Lower leg skin (tissue), 4 donors: Measurements from ENCODE around the gene OLA1. TPM values are rescaled to one million over a fixed set of nuclear protein-coding genes. Genes with fewer than 3 reads are reported as not detected.

Experiments
- DNase-seq, 2 donors: peaks; one replicate each; pipeline ENCODE4 v3.0.0-alpha.2; 2019; ENCODE audit warnings: low spot score in 2 of 2
- H3K4me3 ChIP-seq: fragments of 200-600 bp; sonication (generic); 2 replicates; pipeline ENCODE4 v1.5.1; 2017; ENCODE audit warnings: mild to moderate bottlenecking, low read depth; ENCODE audit not compliant: poor library complexity, severe bottlenecking
- CTCF ChIP-seq, 3 donors: fragments of 450-650 bp; IDR thresholded peaks; one replicate each; pipeline ENCODE4 v1.5.1; 2016; ENCODE audit warnings: antibody characterized with exemption in 3 of 3, mild to moderate bottlenecking in 3 of 3, moderate library complexity in 2 of 3
- POLR2A ChIP-seq, 2 donors: fragments of 450-650 bp; IDR thresholded peaks; one replicate each; pipeline ENCODE4 v1.6.1; 2016 to 2017; ENCODE audit warnings: antibody characterized with exemption in 2 of 2, mild to moderate bottlenecking in 1 of 2, moderate library complexity in 1 of 2
- WGBS, 2 donors: methylation state at CpG; one replicate each; pipeline ENCODE4 v1.1.5; 2018; 5-methylcytosine and 5-hydroxymethylcytosine counted together
- intact Hi-C: fragments of 100-400 bp; cut with DNase I; formaldehyde crosslinking; loops from one replicate; pipeline ENCODE4 v1.15.0; 2023; ENCODE audit warnings: low total_unique reads
- total RNA-seq, 4 donors: library from RNA; depleted of rRNA; stranded (reverse); fragments of >200 nt; gene quantifications; one replicate each; pipeline ENCODE4 v1.1.0, GENCODE V29; 2016

The OLA1 gene
- total RNA-seq, 4 donors from 2014 or later: 49.6 to 73.5 (median 61.2) TPM

GRCh38 chr2:174106736-174107135, 141.6 kb downstream of the OLA1 start:
- TF ChIP-seq CTCF (IDR thresholded peaks at IDR 0.05) (no peak), POLR2A (IDR thresholded peaks at IDR 0.05) (no peak)
- intact Hi-C loops: no loop called here
- no peak for DNase-seq
- no peak overlapping the region for H3K4me3 ChIP-seq

GRCh38 chr2:174094542-174094941, 153.8 kb downstream of the OLA1 start:
- no peak overlapping the region for H3K4me3 ChIP-seq
- no peak for TF ChIP-seq CTCF (IDR thresholded peaks at IDR 0.05)
- no peak for TF ChIP-seq POLR2A (IDR thresholded peaks at IDR 0.05)
- intact Hi-C loops: no loop called here
- DNase-seq: no peak
- WGBS, 2 donors: 96% methylated on average over 5 of the region's 5 CpGs

GRCh38 chr2:174090476-174090875, 157.9 kb downstream of the OLA1 start:
- 88 to 92% methylated on average over 4 of the region's 4 CpGs for WGBS, 2 donors
- H3K4me3 ChIP-seq: no peak overlapping the region
- no peak for DNase-seq
- TF ChIP-seq POLR2A (IDR thresholded peaks at IDR 0.05) (no peak), CTCF (IDR thresholded peaks at IDR 0.05) (no peak)
- intact Hi-C loops: no loop called here

- 95 to 96% methylated on average over 5 of the region's 5 CpGs for WGBS, 2 donors
- no peak overlapping the region for H3K4me3 ChIP-seq
- TF ChIP-seq POLR2A (IDR thresholded peaks at IDR 0.05): no peak
- intact Hi-C loops: no loop called here
- DNase-seq: no peak
Measured at GRCh38 chr2:174088706-174089460, 159.4 kb downstream of the OLA1 start.

GRCh38 chr2:174086708-174087107, 161.6 kb downstream of the OLA1 start:
- DNase-seq: no peak
- 97 to 99% methylated on average over 11 of the region's 11 CpGs for WGBS, 2 donors
- TF ChIP-seq POLR2A (IDR thresholded peaks at IDR 0.05) (no peak), CTCF (IDR thresholded peaks at IDR 0.05) (no peak)
- no peak overlapping the region for H3K4me3 ChIP-seq
- intact Hi-C loops: no loop called here

- DNase-seq: no peak
- no peak overlapping the region for H3K4me3 ChIP-seq
- WGBS, 2 donors: 83 to 100% methylated on average over 1 of the region's 1 CpG
- intact Hi-C loops: no loop called here
- TF ChIP-seq POLR2A (IDR thresholded peaks at IDR 0.05): no peak
- TF ChIP-seq CTCF (IDR thresholded peaks at IDR 0.05): no peak
Measured at GRCh38 chr2:174085781-174086180, 162.6 kb downstream of the OLA1 start.
